Epithelial cell of esophagus (primary cell): Measurements from ENCODE around the gene HYDIN.

Source experiments
- DNase-seq: peaks from one replicate; pipeline ENCODE4 v3.0.0; 2010; ENCODE audit warnings: low read depth
- H3K4me3 ChIP-seq: 2 replicates; pipeline ENCODE4 v1.5.1; 2011; ENCODE audit warnings: mild to moderate bottlenecking, low read length, control low read depth
- TF ChIP-seq, protein P1 (sequence below): IDR thresholded peaks from 2 replicates; pipeline ENCODE4 v1.5.1; 2011; ENCODE audit warnings: low read depth, mild to moderate bottlenecking, low read length, control low read depth, inconsistent platforms; ENCODE audit not compliant: insufficient read depth; ENCODE audit errors: missing control alignments

HYDIN gene

GRCh38 chr16:71229344-71229743, 1.2 kb downstream of the HYDIN start:
- H3K4me3 ChIP-seq: no peak overlapping the region
- DNase-seq: no peak
- TF ChIP-seq, protein P1, sequence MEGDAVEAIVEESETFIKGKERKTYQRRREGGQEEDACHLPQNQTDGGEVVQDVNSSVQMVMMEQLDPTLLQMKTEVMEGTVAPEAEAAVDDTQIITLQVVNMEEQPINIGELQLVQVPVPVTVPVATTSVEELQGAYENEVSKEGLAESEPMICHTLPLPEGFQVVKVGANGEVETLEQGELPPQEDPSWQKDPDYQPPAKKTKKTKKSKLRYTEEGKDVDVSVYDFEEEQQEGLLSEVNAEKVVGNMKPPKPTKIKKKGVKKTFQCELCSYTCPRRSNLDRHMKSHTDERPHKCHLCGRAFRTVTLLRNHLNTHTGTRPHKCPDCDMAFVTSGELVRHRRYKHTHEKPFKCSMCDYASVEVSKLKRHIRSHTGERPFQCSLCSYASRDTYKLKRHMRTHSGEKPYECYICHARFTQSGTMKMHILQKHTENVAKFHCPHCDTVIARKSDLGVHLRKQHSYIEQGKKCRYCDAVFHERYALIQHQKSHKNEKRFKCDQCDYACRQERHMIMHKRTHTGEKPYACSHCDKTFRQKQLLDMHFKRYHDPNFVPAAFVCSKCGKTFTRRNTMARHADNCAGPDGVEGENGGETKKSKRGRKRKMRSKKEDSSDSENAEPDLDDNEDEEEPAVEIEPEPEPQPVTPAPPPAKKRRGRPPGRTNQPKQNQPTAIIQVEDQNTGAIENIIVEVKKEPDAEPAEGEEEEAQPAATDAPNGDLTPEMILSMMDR: no peak

- DNase-seq: no peak
- TF ChIP-seq, protein P1: no peak
- H3K4me3 ChIP-seq: no peak overlapping the region
These were observed 4.0 kb downstream of the HYDIN start for GRCh38 chr16:71226229-71227141.

DNA sequence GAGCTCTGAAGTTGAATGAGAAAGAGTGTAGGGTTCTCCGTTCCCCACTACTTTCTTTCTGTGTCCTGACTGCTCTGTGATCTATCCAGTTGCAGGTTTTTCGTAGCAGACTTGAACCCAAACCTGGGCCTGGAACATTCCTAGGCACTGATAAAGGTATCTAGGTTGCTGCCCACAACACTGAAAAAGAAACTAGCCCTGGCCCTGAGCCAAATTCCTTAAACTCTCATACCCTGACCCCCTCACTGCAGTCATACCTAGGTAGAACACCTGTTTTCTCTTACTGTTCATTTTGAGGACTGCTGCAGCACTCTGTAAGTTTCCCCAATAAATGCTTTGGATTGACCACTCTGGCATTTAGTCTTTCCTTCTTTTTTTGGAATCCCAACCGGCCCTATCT, 5.4 kb downstream of the HYDIN start:
- no peak overlapping the region for H3K4me3 ChIP-seq
- DNase-seq: no peak
- TF ChIP-seq, protein P1: no peak

GRCh38 chr16:71218306-71218963, 12.1 kb downstream of the HYDIN start:
- H3K4me3 ChIP-seq: no peak overlapping the region
- TF ChIP-seq, protein P1: no peak
- DNase-seq: no peak

DNA sequence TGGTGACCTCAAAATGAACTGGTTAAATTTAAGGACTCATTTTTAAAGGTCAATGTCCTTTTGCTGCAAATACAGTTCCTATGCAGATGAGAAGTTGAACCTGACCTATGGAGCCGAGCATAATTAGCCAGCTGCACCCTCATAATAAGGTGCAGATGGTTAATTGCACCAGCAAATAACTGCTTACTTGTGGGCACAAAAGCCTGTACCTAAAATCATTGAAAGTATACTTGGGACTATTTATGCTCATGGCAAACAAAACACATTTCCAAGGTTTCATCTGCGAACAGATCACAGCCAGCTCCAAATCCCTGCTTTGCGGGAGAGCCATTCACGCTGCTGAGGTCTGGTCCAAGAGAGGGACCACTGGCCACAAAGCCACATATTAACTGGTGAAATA, 13.0 kb downstream of the HYDIN start:
- H3K4me3 ChIP-seq: no peak overlapping the region
- no peak for DNase-seq
- TF ChIP-seq, protein P1: no peak

- TF ChIP-seq, protein P1: peak; percentile 7
- DNase-seq: no peak
- no peak overlapping the region for H3K4me3 ChIP-seq
These were observed 13.8 kb downstream of the HYDIN start for GRCh38 chr16:71216714-71217113.
